Fibroblast of skin of left quadriceps (primary cell): ENCODE data around the gene EDIL3.

Experiments
- DNase-seq, 2 experiments: peaks; one replicate each; pipeline ENCODE4 v3.0.0-alpha.2; 2013; ENCODE audit warnings: low read depth in 2 of 2

Gene EDIL3

GRCh38 chr5:83914662-83915418 is 469.8 kb downstream of the EDIL3 start:
- DNase-seq, result no peak

DNA sequence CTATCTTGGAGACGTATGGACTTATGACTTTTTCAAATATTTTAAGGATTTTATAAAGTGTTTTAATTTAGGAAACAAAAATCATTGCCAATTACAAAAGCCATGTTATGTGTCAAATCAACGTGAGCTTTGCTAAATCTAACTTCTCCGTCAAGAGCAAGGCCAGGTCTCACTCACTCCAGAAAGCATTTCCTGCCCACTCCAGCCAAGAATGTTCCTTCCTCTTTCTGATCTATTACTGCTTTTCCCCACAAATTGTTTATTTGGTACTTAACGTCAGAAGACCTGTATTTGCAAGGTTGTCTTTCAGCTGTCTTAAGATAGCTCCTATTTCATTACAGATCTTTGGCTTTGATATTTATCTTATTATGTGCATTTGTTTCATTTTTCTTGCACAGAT is 470.5 kb downstream of the EDIL3 start:
- DNase-seq, result no peak

DNA sequence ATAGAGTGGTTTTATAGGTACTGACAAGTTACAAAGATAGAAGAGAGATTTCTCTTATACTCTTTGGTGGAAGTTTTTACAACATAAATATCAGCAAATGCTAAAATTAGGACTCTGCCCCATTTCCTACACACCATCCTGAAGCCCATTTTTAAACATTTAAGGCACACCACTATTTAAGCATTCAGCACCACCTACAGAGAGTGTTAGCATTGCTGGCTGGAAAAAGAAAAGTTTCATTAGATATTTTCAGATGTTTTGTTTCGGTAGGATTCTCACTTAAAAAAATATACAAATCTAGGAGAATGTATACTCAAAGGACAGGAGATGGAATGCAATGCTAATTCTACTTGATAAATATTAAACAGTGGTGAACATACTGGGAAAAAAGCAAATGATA is 471.1 kb downstream of the EDIL3 start:
- DNase-seq, result no peak

DNA sequence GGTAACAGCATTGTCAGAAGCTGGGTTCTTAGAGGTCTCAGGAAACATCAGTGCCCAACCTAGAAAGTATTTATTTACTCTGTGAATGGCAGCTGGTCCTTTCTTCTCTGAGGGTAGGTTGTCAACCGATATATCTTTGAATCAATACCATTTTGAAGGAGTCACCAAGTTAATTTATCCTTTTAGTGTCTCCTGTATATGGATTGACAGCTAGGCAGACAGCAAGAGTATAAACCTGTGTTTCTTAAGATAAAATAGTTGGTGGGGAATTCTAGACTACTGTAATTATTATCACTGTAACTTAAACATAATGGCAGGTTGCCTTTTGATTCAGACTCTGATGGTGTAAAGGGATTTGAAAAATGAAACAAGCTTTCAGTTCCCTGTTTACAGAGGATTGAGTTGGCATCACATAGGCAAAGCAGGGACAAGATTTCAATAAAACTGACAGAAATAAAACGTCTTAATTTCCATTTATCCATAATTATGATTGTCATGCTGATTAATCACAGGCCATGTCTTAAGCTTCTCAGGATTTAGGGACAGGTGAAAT is 473.2 kb downstream of the EDIL3 start:
- DNase-seq, result no peak

DNA sequence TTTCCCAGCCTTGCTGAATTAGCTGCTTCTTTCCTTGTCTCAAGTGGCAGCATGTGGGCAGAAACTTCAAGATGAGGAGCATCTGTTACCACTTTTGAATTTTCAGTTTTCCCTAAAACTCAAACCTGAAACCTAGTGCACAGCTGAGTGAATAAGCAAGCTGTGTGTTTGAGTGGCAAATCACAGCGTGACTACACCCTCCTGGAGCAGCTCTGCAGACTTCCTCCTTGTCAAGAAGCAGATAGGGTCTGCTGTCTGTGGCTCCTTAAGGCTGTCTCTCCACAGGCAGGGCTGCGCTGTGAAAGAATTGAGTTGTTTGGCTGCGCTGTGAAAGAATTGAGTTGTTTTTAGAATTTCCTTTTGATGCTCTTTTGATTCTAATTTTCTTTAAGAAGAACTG is 484.4 kb downstream of the EDIL3 start:
- DNase-seq, result no peak

DNA sequence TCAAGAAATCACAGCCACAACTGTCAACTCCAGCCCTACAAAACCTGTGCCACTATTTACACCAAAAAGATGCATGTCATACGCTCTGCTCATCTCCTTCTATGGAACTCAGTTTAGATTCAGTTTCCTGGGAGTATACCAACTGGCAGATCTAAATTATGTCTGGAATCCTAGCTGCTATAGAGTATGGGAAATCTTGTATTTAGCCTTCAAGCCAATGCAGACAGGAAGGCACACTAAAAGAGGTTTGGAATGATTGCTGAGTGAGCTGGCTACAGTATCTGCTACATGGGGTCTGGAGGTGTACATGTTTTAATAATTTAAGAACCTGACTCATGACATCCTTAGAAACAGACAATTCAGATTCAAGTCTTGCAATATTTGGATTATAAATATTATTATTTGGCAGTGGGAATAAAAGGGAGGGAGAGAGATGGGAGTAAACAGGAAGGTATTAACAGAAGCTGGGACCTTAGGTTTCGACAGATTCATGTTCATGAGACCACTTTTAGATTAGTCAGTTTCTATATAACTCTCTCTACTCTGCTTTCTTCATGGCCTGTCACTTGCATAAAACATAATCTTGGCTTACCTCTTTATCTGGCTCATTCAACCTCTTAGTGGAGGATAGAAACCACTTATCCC is 485.2 kb downstream of the EDIL3 start:
- DNase-seq, result peak; percentile 52 to 55

DNA sequence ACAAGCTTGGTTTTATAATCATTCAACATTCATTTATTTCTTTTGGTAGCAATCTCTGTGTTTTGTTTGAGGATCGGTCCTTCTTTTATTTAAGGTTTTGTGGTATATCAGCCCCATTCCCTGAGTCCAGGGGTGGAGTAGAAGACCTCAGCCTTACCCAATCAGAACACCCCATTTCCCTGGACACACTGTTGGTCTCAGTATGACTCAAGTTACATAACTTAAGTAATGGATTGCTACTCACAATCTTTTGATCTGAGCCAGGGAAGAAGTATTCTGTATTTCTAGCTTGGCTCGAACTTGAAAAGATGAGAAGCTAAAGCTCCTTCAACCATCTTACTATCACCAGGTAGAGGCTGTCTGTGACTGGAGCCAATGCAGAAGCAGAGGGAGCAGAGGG is 488.8 kb downstream of the EDIL3 start:
- DNase-seq, result no peak

DNA sequence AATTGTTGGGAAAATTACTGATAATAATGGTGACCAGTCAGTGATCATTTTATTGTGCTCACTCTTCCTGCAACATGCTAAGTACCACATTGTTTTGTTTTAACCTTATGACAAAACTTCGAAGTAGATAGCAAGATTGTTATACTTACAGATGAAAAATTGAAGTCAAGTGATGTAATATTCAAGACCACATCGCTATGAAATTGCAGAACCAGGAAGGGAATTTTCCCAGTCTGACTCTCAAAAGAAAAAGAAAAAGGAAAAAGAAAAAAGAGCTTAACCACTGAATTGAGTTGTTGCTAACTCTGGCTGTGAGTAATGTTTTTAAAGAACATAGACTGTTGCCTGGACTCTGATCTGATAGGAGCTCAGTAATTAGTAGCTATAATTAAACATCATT is 493.4 kb downstream of the EDIL3 start:
- DNase-seq, result no peak
